Cardiac muscle cell (in vitro differentiated cells and primary cell): Measurements from ENCODE around the gene FAM193A. TPM values are rescaled to one million over a fixed set of nuclear protein-coding genes. Genes with fewer than 3 reads are reported as not detected.
"Not testable (repeated sequence)": the region's sequence is repeated elsewhere in the genome, so short reads cannot be mapped to it uniquely, and the experiment has no call there.

Experiments
- DNase-seq, 2 donors: peaks; one replicate each; pipeline versions ENCODE4 v3.0.0 to v3.0.0-alpha.2; 2010 to 2017; ENCODE audit warnings: low read depth in 1 of 2, low spot score in 1 of 2
- H3K27ac ChIP-seq: fragments of 200-600 bp; sonication (generic); 2 replicates; pipeline ENCODE4 v1.5.1; 2016
- H3K27me3 ChIP-seq: fragments of 200-600 bp; sonication (generic); 2 replicates; pipeline ENCODE4 v1.6.0; 2016; ENCODE audit warnings: control low read depth
- H3K36me3 ChIP-seq: fragments of 200-600 bp; sonication (generic); 2 replicates; pipeline ENCODE4 v1.5.1; 2016; ENCODE audit warnings: control low read depth
- H3K4me1 ChIP-seq: fragments of 200-600 bp; sonication (generic); 2 replicates; pipeline ENCODE4 v1.8.1; 2017; ENCODE audit warnings: low read depth, mild to moderate bottlenecking, mixed run types
- H3K4me3 ChIP-seq: fragments of 200-600 bp; sonication (generic); 2 replicates; pipeline ENCODE4 v1.5.1; 2016; ENCODE audit warnings: mild to moderate bottlenecking
- H3K9me3 ChIP-seq: fragments of 200-600 bp; sonication (generic); 2 replicates; pipeline ENCODE4 v1.5.1; 2017; ENCODE audit warnings: low read depth, mild to moderate bottlenecking, control low read depth
- CTCF ChIP-seq: IDR thresholded peaks from 2 replicates; pipeline ENCODE4 v1.5.1; 2012; ENCODE audit warnings: low read depth, mild to moderate bottlenecking, low read length
- polyA plus RNA-seq: library from polyadenylated mRNA; unstranded; fragments of >200 nt; fragmentation: Nextera tagmentation; extraction: Ambion mirVana; gene quantifications from 2 replicates; pipeline ENCODE4 v1.2.1, GENCODE V29; 2016
- total RNA-seq: library from RNA; depleted of rRNA; stranded (reverse); fragments of >200 nt; gene quantifications from 2 replicates; pipeline ENCODE4 v1.2.3, GENCODE V29; 2016

The FAM193A gene
- total and polyA plus RNA-seq, 2 experiments from 2014 or later, result 12.0 to 34.0 TPM

DNA sequence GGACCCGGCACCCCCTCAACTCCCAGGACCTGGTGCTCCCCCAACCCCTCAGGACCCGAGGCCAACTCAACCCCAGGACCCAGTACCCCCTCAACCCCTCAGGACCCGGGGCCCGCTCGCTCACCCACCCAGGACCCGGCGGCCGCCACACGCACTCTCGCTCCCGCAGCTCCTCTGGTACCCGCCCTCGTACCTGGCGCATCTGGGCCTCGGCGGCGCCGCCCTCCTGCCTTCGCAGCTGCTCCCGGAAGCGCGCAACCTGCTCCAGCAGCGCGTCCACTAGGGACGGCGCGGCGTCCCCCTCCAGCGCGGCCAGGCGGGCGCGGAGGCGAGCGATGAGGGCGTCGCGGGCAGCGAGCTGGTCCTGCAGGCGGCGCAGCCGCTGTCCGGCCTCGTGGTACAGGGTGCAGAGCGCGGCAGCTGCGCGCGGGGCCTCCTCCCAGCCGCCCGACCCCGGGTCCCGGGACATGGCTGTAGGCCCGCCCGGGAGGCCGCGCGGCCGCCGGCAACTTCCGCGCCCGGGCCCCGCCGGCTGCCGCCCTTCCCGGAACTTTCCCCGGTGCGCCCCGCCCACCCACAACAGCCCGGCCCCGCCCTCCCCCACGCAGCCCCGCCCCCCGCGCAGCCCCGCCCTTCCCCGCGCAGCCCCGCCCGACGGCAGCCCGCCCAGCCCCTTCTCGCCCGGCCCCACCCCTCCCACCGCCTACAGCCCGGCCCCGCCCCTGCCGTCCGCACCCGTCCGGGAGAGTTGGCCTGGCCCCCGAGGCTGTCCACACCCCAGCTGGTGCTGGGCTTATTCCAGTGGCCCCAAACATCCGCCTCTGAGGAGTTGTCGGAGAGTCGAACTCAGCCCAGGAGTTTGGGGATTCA, 219.6 kb downstream of the FAM193A start, which contains the start of gene TNIP2:
Gene TNIP2 (minus strand): TSS at position 516 of the 870 bp plus-strand sequence. CDS start 47 bp downstream, at position 469.
- Histone ChIP-seq H3K4me3 (peak within 1 kb of the TSS; percentile 93), H3K27ac (peak within 1 kb of the TSS; percentile 59), H3K9me3 (no peaks in the 10 kb centered on the region), H3K4me1 (peaks cover 11% of the 10 kb centered on the region), H3K36me3 (no peaks in the 10 kb centered on the region), H3K27me3 (no peaks in the 10 kb centered on the region)
- TF ChIP-seq CTCF, result peak; percentile 26
- peak; percentile 88 to 91 for DNase-seq

- H3K27ac ChIP-seq, result no peak overlapping the region
- H3K4me3 ChIP-seq, result peak overlapping the region; percentile 93
- no peaks in the 10 kb centered on the region for H3K27me3 ChIP-seq
- no peaks in the 10 kb centered on the region for H3K9me3 ChIP-seq
- TF ChIP-seq CTCF, result no peak
- no peaks in the 10 kb centered on the region for H3K36me3 ChIP-seq
- peaks cover 5% of the 10 kb centered on the region for H3K4me1 ChIP-seq
- DNase-seq, result no peak
Observed at GRCh38 chr4:2756691-2757350, 220.4 kb downstream of the FAM193A start.

DNA sequence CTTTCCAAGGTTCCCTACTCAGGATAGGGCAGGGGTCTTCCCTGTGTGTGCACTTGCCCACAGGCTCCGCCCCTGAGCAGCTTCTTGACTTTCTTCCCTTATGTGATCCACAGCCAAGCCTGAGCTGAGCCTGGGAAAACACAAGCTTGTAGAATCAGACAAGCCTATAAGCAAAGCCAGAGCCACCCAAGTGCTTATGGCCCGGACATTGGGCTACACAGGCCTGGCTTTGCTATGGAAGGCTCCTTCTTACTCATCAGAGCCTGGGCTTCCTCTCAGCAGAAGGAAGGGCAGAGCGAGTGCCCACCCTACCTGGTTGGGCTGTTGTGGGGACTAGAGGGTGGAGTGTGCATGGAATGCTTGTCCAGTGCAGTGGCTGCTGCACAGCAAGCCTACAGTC, 221.0 kb downstream of the FAM193A start:
- no peak for DNase-seq
- TF ChIP-seq CTCF, result no peak

GRCh38 chr4:2761035-2761923, 224.8 kb downstream of the FAM193A start:
- H3K27ac ChIP-seq, result no peak overlapping the region
- H3K36me3 ChIP-seq, result no peaks in the 10 kb centered on the region
- TF ChIP-seq CTCF, result no peak
- no peak overlapping the region for H3K4me3 ChIP-seq
- DNase-seq, result peak in 1 of 2 donors; percentile 21
- no peaks in the 10 kb centered on the region for H3K4me1 ChIP-seq
- H3K9me3 ChIP-seq, result no peaks in the 10 kb centered on the region
- H3K27me3 ChIP-seq, result no peaks in the 10 kb centered on the region

More for the DNA sequence above, 221.0 kb downstream of the FAM193A start:
- H3K36me3 ChIP-seq, result no peaks in the 10 kb centered on the region
- H3K9me3 ChIP-seq, result no peaks in the 10 kb centered on the region
- no peak overlapping the region for H3K27ac ChIP-seq
- peaks cover 5% of the 10 kb centered on the region for H3K4me1 ChIP-seq
- H3K27me3 ChIP-seq, result no peaks in the 10 kb centered on the region
- H3K4me3 ChIP-seq, result no peak overlapping the region

DNA sequence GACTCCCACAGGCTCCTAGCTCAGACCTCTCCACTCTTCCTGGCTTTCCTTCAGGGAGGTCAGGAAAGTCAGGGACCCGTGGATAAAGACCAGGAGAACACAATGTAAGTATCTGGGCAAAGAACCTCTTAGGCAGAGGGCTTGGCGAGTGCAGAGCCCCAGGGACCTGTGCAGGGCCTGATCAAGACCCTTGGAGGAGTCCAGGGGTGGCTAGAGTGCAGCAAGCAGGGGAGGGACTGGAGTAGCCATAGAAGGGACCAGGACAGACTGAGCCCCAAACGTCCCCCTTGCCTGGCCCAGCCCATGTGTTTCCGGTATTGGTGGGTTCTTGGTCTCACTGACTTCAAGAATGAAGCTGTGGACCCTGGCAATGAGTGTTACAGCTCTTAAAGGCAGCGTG, 225.6 kb downstream of the FAM193A start:
- no peak for TF ChIP-seq CTCF
- Histone ChIP-seq H3K27ac (no peak overlapping the region), H3K36me3 (no peaks in the 10 kb centered on the region), H3K27me3 (no peaks in the 10 kb centered on the region), H3K4me3 (no peak overlapping the region), H3K4me1 (no peaks in the 10 kb centered on the region), H3K9me3 (no peaks in the 10 kb centered on the region)
- DNase-seq, result no peak

GRCh38 chr4:2762486-2763370, 226.3 kb downstream of the FAM193A start:
- not testable (repeated sequence) for H3K9me3 ChIP-seq, H3K36me3 ChIP-seq, H3K4me1 ChIP-seq, H3K27me3 ChIP-seq, DNase-seq, H3K4me3 ChIP-seq, H3K27ac ChIP-seq
